Measurements from ENCODE around the gene LRRC8D. TPM values are rescaled to one million over a fixed set of nuclear protein-coding genes. Genes with fewer than 3 reads are reported as not detected.

The LRRC8D gene
- total RNA-seq, 1 experiment from 2014 or later, result 23.2 TPM

DNA sequence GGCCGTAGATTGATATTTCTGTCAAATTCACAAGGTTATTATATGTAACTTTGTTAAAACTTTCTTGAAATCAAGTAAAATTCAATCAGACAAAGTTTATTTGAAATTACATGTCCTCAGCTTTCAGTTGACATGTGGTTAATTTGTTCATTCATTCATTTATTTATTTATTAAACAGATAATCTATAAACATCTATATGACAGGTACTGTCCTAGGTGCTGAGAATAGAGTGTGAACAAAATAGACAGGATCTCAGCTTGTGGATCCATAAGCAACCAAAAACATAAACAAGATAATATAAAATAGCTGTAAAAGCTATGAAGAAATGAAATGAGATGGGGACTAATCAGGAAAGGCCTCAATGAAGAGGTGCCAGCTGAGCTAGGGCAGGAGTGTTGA is 72.0 kb downstream of the LRRC8D start:
- Histone ChIP-seq H3K9me3 (replicated peaks) (no peaks in the 10 kb centered on the region), H3K27ac (no peak overlapping the region)

GRCh38 chr1:89894210-89895201 is 73.7 kb downstream of the LRRC8D start:
- H3K9me3 ChIP-seq (replicated peaks), result no peaks in the 10 kb centered on the region
- no peaks in the 10 kb centered on the region for H3K36me3 ChIP-seq
- no peaks in the 10 kb centered on the region for H3K27me3 ChIP-seq (replicated peaks)
- no peak overlapping the region for H3K4me3 ChIP-seq
- peaks cover 23% of the 10 kb centered on the region for H3K4me1 ChIP-seq (replicated peaks)
- 0 out of 2 replicates have a peak overlapping the region, but pooled peaks have one; percentile 10 for H3K27ac ChIP-seq
- DNase-seq (ENCODE audit: low read depth in 1 of 2, low spot score in 2 of 2), result peak in 1 of 2 experiments; percentile 48

More for the DNA sequence above, 72.0 kb downstream of the LRRC8D start:
- no peak overlapping the region for H3K4me3 ChIP-seq
- H3K36me3 ChIP-seq, result no peaks in the 10 kb centered on the region
- H3K27me3 ChIP-seq (replicated peaks), result no peaks in the 10 kb centered on the region
- DNase-seq (ENCODE audit: low read depth in 1 of 2, low spot score in 2 of 2), result no peak
- peaks cover 23% of the 10 kb centered on the region for H3K4me1 ChIP-seq (replicated peaks)

DNA sequence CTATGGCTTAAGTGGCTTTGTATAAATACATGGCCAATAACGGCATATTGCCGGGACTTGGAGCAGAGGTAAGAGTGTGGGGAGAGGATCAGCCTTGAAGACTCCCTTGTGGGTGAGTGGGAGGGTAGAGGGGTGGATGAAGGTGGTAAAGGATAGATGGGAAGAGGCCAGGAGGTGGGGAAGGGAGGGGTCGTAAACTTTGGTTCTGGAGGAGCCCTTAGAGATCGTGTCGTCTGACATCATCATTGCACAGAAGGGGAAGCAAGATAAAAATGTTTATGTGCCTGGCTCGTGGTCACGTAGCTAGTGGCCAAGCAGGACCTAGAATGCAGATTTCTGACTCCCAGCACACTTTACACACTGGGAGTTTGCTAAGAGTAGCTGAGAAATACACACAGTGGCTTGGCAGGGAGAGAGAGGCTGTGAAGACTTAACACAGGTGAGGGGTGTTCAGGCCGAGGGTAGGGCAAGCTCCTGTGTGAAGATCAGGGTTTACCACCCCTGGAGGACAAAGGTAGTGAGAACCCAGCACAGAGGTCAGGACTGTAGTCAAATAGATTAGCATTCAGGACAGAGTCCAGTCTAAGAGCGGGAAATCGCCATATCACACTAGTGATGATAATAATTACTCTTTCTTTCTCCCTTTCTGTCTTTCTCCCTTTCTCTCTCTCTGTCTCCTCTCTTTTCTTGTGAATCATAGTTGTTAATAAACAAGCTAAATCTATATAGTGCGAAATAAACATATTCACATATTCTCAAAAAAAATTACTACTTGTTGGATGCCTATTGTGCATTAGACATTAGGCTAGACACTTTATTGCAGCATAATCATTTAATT is 75.5 kb downstream of the LRRC8D start:
- Histone ChIP-seq H3K4me1 (replicated peaks) (peaks cover 14% of the 10 kb centered on the region), H3K36me3 (no peaks in the 10 kb centered on the region), H3K27ac (no peak overlapping the region), H3K9me3 (replicated peaks) (no peaks in the 10 kb centered on the region), H3K4me3 (no peak overlapping the region), H3K27me3 (replicated peaks) (no peaks in the 10 kb centered on the region)
- no peak for DNase-seq (ENCODE audit: low read depth in 1 of 2, low spot score in 2 of 2)

GRCh38 chr1:89897347-89898133 is 76.7 kb downstream of the LRRC8D start:
- no peak for DNase-seq (ENCODE audit: low read depth in 1 of 2, low spot score in 2 of 2)
- H3K27me3 ChIP-seq (replicated peaks), result no peaks in the 10 kb centered on the region
- H3K9me3 ChIP-seq (replicated peaks), result no peaks in the 10 kb centered on the region

DNA sequence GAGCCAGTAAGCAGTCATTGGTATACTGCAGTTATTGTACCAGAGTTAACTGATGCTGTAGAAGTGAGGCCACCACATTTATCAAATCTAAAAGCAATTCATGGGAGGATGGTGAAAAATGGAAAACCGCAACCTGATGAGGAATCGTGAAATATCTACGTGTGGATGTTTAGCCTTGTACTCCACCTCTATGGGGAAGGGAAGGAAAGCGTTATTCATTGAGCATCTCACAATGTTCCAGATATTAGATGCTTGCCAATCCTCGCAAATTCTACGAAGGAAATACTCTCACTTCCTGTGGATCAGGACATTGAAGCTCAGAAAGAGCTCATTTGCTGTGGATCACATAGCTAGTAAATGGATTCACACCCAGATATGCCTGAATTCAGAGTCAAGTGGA is 77.3 kb downstream of the LRRC8D start:
- Histone ChIP-seq H3K4me1 (replicated peaks) (peaks cover 14% of the 10 kb centered on the region), H3K27me3 (replicated peaks) (no peaks in the 10 kb centered on the region), H3K9me3 (replicated peaks) (no peaks in the 10 kb centered on the region), H3K36me3 (no peaks in the 10 kb centered on the region), H3K4me3 (no peak overlapping the region), H3K27ac (no peak overlapping the region)
- no peak for DNase-seq (ENCODE audit: low read depth in 1 of 2, low spot score in 2 of 2)

More at GRCh38 chr1:89897347-89898133, 76.7 kb downstream of the LRRC8D start:
- Histone ChIP-seq H3K4me3 (no peak overlapping the region), H3K36me3 (no peaks in the 10 kb centered on the region), H3K4me1 (replicated peaks) (peaks cover 14% of the 10 kb centered on the region), H3K27ac (no peak overlapping the region)

- DNase-seq (ENCODE audit: low read depth in 1 of 2, low spot score in 2 of 2), result no peak
- Histone ChIP-seq H3K9me3 (replicated peaks) (no peaks in the 10 kb centered on the region), H3K4me3 (no peak overlapping the region), H3K4me1 (replicated peaks) (peaks cover 12% of the 10 kb centered on the region), H3K27ac (no peak overlapping the region), H3K36me3 (no peaks in the 10 kb centered on the region), H3K27me3 (replicated peaks) (no peaks in the 10 kb centered on the region)
These were observed 78.1 kb downstream of the LRRC8D start for GRCh38 chr1:89898695-89899470.

DNA sequence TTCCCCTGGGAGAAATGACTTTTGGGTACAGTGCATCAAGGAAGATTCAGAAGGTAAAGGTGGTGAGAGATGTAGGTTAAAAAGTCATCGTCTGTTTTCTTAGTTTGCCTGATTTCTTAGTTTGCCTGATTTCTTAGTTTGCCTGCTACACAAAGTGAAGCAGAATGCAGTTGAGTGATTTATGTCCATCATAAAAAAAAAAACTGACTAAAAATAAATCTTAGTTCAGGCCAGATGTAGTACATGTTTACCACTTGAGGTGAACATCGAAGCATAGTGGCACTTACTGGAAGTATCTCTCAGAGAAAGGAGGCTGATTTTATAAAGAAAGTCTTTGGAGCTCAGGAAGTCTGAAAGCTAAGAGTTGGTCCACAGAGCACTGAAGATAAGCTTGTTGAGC is 79.5 kb downstream of the LRRC8D start:
- Histone ChIP-seq H3K36me3 (no peaks in the 10 kb centered on the region), H3K27me3 (replicated peaks) (no peaks in the 10 kb centered on the region), H3K9me3 (replicated peaks) (no peaks in the 10 kb centered on the region), H3K4me3 (no peak overlapping the region), H3K4me1 (replicated peaks) (peaks cover 16% of the 10 kb centered on the region), H3K27ac (no peak overlapping the region)
- no peak for DNase-seq (ENCODE audit: low read depth in 1 of 2, low spot score in 2 of 2)

DNA sequence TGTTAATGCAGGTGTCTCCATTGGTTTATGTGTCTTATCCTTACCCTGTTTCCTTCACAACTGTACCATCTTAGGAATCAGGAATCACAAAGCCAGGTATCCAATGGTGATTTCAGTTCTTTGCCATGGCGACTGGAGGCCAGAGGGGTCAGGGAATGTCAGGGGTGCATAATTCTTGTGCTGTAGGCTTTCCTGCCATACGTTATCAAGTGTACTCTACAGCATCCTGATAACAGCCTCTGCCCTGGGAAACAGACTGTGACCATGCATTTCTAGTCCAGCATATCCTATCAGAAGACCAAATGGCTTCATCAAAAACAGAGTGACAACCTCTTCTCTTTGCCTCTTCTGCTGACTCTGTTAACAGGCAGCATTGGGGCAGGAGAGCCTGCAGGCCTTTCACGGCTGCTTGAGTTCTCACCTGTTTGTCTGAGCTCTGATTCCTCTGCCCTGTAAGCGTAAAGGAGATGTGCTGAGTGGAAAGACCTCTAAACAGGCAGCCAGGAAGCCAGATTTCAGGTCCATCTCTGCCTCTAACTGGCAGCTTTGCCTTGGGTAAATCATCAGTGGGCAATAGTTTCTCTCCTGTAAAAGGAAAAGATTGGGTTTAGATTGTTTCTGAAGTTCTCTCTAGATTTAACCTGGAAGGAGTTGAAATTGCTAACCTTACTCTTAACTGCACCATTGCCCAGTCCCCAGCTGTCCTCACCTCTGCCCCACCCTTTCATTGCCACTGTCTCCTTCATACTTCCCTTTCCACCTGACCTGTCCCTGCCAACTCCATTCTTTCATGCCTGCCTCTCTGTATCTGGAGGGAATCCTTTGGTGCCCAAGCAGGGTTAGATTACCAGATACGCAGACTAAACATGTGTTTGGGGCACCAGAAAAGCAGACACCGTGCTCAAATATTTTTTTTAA is 80.2 kb downstream of the LRRC8D start:
- Histone ChIP-seq H3K27ac (no peak overlapping the region), H3K27me3 (replicated peaks) (no peaks in the 10 kb centered on the region), H3K4me3 (no peak overlapping the region), H3K4me1 (replicated peaks) (peaks cover 23% of the 10 kb centered on the region), H3K36me3 (no peaks in the 10 kb centered on the region), H3K9me3 (replicated peaks) (no peaks in the 10 kb centered on the region)
- no peak for DNase-seq (ENCODE audit: low read depth in 1 of 2, low spot score in 2 of 2)

DNA sequence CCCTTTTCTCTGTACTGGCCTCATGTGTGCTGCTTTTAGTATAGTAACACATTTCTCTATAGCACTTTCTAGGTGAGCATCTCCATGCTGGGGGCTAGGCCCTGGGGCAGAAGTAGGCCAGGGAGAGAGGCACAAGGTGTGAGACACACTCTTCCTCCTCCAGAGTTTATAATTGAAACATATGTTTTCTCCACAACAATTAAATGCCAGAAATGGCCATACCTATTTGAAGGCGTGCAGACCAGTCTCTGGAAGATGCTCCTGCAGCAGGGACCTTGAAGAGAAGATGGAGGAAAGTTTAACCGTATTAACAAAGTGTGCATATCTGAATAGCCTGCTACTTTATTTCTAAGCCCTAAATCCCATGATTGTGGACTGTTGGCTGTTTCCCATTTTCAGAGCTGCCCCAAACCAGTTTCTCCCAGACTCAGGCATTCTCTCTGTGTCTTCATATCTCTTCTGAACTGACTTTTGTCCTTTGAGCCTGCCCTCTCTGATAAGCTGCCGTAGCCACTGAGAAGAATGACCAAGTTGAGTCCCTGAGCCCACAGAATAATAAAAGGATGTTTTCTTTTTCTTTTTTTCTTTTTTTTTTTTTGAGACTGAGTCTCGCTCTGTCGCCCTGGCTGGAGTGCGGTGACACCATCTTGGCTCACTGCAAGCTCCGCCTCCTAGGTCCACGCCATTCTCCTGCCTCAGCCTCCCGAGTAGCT is 81.3 kb downstream of the LRRC8D start:
- H3K9me3 ChIP-seq (replicated peaks), result no peaks in the 10 kb centered on the region
- no peak for DNase-seq (ENCODE audit: low read depth in 1 of 2, low spot score in 2 of 2)
- H3K4me1 ChIP-seq (replicated peaks), result peaks cover 33% of the 10 kb centered on the region
- H3K4me3 ChIP-seq, result no peak overlapping the region
- H3K27me3 ChIP-seq (replicated peaks), result no peaks in the 10 kb centered on the region
- H3K36me3 ChIP-seq, result no peaks in the 10 kb centered on the region
- no peak overlapping the region for H3K27ac ChIP-seq

DNA sequence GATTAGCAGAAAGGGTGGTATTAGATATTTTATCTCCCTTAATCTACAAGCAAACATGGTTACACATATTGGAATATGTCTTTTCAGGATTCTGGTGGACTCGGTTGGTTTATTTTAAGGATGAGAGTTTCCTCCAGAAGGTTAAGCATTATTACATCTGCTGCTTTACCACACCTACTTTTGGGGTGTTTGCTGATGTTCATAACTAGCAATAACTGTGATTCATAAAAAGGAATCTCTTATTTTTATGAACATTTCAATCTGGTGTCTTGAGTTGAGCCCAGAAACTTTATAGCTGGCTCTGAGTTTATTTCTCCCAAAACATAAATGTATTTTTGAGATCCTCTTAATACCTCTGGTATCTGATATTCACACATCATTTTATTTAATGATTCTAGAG is 82.7 kb downstream of the LRRC8D start:
- Histone ChIP-seq H3K4me3 (no peak overlapping the region), H3K4me1 (replicated peaks) (peaks cover 48% of the 10 kb centered on the region), H3K27me3 (replicated peaks) (no peaks in the 10 kb centered on the region), H3K9me3 (replicated peaks) (no peaks in the 10 kb centered on the region), H3K36me3 (no peaks in the 10 kb centered on the region), H3K27ac (no peak overlapping the region)
- DNase-seq (ENCODE audit: low read depth in 1 of 2, low spot score in 2 of 2), result no peak

GRCh38 chr1:89904219-89904980 is 83.6 kb downstream of the LRRC8D start:
- Histone ChIP-seq H3K4me3 (no peak overlapping the region), H3K36me3 (no peaks in the 10 kb centered on the region), H3K4me1 (replicated peaks) (peaks cover 56% of the 10 kb centered on the region), H3K27me3 (replicated peaks) (no peaks in the 10 kb centered on the region), H3K27ac (no peak overlapping the region), H3K9me3 (replicated peaks) (no peaks in the 10 kb centered on the region)
- DNase-seq (ENCODE audit: low read depth in 1 of 2, low spot score in 2 of 2), result no peak

All from SJSA1 (cell line).